22Rv1 (cell line): ENCODE results near the gene ANK2.

Experiments used
- ZFX ChIP-seq: fragments of 450-650 bp; IDR thresholded peaks from 2 replicates; pipeline ENCODE4 v1.6.1; 2017; ENCODE audit warnings: antibody characterized with exemption, borderline replicate concordance
- TF ChIP-seq, protein P1 (sequence below): fragments of 450-650 bp; IDR thresholded peaks from 2 replicates; pipeline ENCODE4 v1.5.1; 2017; ENCODE audit warnings: mild to moderate bottlenecking

DNA sequence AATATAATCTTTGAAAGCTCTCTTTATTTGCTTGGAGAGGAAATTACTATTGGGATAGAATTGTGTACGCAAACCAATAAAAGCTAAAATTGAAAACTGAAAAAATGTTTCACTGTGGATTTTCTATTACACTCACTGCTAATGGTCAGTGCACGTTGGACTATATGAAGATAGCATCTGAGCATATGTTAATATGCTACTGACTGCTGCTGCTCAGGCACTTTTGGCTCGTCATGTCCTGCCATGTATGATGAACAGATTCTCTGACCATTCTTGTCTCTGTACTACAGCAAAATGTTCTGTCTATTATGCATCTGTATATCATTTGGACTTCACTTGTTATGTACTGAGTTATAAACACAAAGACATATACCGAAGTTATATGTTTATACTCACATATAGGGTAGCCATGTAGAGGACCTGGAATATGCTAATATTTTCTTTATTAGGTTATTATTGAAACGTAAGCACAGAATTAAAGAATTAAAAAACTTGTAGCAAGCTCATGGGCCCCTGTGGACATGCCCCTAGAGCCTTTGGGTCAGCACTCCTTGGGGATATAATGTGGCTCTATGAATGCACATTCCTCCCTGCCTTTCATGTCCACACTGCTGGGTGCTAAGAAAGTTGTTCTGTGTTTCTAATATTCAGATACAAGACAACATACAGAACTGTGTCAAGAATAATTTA, 120.8 kb downstream of the ANK2 start:
- TF ChIP-seq, protein P1, sequence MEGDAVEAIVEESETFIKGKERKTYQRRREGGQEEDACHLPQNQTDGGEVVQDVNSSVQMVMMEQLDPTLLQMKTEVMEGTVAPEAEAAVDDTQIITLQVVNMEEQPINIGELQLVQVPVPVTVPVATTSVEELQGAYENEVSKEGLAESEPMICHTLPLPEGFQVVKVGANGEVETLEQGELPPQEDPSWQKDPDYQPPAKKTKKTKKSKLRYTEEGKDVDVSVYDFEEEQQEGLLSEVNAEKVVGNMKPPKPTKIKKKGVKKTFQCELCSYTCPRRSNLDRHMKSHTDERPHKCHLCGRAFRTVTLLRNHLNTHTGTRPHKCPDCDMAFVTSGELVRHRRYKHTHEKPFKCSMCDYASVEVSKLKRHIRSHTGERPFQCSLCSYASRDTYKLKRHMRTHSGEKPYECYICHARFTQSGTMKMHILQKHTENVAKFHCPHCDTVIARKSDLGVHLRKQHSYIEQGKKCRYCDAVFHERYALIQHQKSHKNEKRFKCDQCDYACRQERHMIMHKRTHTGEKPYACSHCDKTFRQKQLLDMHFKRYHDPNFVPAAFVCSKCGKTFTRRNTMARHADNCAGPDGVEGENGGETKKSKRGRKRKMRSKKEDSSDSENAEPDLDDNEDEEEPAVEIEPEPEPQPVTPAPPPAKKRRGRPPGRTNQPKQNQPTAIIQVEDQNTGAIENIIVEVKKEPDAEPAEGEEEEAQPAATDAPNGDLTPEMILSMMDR = no peak
- no peak for TF ChIP-seq ZFX
